GM21526 (cell line): Measurements from ENCODE around the gene CNTNAP2.

Experiments used
- ATAC-seq: cut with Tn5 transposase; IDR thresholded peaks from one replicate; pipeline ENCODE4 v1.9.1; 2021; ENCODE audit warnings: moderate library complexity; ENCODE audit not compliant: unreplicated experiment, low FRiP score

Gene CNTNAP2

GRCh38 chr7:147857152-147858140 is 1740.8 kb downstream of the CNTNAP2 start:
- no peak for ATAC-seq

DNA sequence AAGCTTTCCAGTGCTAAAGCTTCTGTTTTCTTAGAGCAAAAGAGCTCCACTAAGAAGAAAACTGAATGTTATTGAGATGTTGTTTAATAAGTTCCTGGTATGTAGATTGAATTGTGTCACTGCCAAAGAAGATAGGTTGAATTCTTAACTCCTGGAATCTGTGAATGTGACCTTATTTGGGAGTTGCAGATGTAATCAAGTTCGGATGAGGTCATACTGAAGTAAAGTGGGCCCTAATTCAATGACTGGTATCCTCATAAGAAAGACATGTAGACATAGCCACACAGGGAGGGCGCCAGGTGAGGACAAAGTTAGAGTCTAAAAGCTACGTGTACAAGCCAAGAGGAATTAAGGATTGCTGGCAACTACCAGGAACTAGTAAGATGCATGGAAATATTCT is 1741.8 kb downstream of the CNTNAP2 start:
- no peak for ATAC-seq

- ATAC-seq, result no peak
Measured at GRCh38 chr7:147859033-147859432, 1742.4 kb downstream of the CNTNAP2 start.

- ATAC-seq, result no peak
Measured at GRCh38 chr7:147859486-147859885, 1742.9 kb downstream of the CNTNAP2 start.

- ATAC-seq, result no peak
Measured at GRCh38 chr7:147861058-147861716, 1744.6 kb downstream of the CNTNAP2 start.

- ATAC-seq, result no peak
Measured at GRCh38 chr7:147861945-147862344, 1745.3 kb downstream of the CNTNAP2 start.

DNA sequence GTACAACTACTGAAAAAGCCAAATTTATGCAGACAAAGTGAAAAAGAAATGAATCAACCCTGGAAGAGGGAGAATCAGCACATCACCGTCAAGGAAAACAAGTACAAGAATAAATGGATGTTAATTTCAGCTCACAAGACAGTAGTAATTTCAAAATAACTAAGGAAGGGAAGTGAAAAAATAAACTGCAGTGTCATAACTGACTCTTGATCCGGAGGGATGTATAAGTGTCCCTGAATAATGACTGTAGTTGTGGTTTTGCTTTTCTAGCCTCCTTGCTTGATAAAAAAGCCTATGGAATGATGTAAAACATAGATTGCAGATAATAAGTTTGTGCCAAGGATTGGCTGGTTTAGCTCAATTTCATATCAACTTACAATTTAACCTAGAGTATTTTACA is 1752.9 kb downstream of the CNTNAP2 start:
- no peak for ATAC-seq

- ATAC-seq, result no peak
Measured at GRCh38 chr7:147878912-147879661, 1762.5 kb downstream of the CNTNAP2 start.

GRCh38 chr7:147885869-147886268 is 1769.3 kb downstream of the CNTNAP2 start:
- no peak for ATAC-seq

- no peak for ATAC-seq
Measured at GRCh38 chr7:147894271-147894670, 1777.7 kb downstream of the CNTNAP2 start.

DNA sequence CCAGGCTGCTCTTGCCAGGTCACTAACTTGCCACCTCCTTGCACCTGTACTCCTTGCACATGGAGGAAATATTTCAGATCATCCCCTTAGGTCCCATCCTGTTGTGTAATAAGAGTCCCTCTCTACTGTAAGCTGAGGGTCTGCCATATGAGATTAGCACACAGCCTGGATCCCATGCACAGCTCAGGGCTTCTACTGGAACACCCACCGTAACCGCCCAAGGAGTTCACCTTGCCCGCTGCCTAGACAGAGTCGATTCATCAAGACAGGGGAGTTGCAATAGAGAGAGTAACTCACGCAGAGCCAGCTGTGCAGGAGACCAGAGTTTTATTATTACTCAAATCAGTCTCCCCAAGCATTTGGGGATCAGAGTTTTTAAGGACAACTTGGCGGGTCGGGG is 1779.5 kb downstream of the CNTNAP2 start:
- no peak for ATAC-seq

DNA sequence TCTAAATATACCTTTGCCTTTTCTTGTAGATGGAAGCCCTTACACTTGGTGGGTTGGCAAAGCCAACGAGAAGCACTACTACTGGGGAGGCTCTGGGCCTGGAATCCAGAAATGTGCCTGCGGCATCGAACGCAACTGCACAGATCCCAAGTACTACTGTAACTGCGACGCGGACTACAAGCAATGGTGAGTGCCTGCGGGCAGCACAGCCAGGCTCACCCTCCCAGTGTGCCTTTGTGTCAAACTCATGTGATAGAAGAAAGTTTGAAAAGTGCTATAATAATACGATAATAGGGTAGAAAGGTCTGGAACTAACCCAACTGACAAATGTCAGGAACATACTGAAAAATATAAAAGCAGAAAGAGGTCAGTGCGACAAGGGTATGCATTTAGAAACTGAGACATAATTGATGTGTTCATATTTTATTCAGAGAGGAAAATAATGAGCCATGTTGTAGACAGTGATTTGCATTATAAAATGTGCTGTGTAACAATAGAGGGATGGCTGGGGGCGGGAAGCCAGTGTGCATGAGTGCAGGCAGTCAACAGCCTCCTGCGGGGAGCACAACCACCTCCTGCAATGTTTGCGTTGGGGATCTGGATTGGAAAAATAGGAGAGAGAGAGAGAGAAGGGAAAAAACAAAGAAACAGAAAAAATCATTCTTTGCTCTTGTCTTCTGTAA is 1787.1 kb downstream of the CNTNAP2 start:
- ATAC-seq, result no peak

DNA sequence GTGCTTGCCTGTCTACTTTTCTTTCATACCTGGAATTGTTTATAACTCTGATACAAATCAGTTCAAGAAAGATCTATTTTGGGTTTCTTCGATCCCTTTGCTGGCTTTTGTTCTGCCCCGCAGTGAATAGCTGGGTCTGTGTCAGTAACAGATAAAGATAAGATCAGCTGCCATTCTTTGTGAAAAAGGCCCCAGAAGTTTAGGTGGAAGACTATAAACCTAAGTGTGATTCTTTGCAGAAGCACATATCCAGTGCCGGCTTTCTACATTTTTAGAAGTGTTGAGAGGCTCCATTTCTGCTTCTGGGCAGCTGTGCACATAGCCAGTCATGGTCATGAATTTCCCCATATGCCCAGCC is 1787.6 kb downstream of the CNTNAP2 start:
- no peak for ATAC-seq

DNA sequence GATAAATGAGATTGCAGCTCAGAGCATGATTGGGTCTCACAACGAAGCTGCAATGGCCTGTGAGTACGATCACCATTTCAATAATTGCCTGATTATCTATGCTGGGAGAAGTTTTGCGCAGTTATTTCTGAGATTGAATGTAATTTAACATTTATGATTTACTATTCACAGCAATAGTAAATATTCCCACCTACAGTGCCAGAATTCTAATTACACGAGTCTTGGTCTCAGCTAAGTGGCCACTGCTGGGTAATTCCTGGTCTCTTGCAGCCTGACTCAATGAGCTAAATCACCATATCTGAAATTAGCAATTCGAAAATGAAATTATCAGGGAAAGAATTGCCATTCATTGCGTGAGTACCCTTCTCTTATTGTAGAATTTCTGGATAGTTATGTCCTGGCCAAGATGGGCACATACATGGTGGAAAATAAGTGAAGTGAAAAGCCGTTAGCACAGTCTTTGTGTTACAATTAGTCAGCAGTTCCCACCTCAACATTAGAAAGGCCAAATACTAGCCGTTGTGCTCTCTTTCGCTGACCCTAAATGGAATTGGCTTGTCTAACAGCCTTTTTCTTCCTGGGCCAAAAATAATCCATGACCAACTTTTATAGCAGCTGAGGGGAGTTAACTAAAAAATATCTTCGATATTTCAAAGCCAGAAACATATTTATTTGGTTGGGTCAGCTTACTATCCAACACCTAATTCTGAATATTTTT is 1793.0 kb downstream of the CNTNAP2 start:
- ATAC-seq, result no peak

DNA sequence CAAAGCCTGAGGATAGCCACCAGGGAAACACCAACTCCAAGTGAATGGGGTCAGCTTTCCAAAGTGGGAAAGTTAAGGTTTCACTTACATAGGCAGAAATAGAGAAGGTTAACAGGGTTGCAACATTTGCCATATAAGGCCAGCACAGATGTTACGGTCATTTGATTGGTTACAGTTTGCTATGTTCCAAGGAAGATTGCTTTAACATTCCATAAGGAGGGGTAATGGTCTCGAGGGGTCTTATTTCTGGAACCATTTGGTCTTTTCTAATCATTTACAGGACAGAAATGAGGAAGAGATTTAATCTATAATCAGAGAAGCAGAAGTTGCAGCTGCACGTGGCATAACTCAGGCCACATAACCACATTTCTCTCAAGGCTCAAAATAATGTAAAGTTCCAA is 1794.6 kb downstream of the CNTNAP2 start:
- ATAC-seq, result no peak

GRCh38 chr7:147912291-147912690 is 1795.7 kb downstream of the CNTNAP2 start:
- ATAC-seq, result no peak

DNA sequence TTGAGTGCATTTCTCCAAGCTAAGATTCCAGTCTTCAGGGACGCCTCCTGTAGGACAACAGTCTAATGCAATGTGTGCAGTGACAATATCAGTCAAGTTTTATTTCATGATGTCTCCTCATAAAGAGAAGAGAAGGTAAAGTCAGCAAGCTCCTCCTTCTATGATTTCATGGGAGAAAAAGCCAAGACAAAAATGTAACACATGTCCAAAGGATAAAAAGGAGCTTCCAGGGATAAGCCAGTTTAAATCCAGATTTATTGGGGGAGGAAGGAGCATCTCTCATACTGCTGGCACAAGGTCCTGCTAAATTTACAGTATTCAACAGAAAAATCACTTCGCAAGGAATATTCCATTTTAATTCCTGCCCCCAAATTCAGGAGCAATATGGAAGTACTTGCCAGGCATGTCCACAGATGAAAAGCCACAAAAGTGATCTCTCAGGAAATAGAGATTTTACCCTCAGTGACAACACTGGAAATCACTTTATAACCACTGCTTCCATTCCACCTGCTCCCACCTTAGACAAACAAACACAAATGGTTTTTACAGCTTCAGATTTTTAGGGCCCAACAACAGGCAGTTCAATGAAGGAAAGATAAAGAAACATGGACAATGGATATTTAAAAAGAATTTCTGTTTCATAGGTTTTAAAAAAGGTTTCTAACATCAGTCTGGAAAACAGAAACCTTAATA is 1796.5 kb downstream of the CNTNAP2 start:
- no peak for ATAC-seq

- ATAC-seq, result no peak
Measured at GRCh38 chr7:147915781-147916180, 1799.2 kb downstream of the CNTNAP2 start.

DNA sequence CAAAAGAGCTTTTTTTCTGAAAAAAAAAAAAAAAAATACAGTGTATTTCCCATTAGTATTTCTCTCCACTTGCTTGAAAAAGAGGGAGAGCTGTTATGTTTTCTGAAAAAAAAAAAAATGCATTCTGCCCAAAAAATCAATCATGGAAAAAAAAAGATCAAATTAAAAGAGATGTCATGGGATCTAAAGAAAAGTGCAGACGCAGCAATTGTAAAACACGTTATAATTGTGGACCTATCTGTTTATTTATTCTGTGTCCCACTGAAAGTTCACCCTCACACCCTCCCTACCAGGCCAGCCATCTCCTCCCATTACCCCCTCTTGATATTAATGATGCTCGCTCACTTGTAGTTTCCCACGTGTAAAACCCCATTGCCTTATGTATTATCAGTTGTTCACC is 1800.0 kb downstream of the CNTNAP2 start:
- ATAC-seq, result no peak
